Measurements from ENCODE around the gene IFRD2. TPM values are rescaled to one million over a fixed set of nuclear protein-coding genes. Genes with fewer than 3 reads are reported as not detected.

The IFRD2 gene
- total RNA-seq, 2 donors from 2014 or later = 56.6 to 70.9 TPM

DNA sequence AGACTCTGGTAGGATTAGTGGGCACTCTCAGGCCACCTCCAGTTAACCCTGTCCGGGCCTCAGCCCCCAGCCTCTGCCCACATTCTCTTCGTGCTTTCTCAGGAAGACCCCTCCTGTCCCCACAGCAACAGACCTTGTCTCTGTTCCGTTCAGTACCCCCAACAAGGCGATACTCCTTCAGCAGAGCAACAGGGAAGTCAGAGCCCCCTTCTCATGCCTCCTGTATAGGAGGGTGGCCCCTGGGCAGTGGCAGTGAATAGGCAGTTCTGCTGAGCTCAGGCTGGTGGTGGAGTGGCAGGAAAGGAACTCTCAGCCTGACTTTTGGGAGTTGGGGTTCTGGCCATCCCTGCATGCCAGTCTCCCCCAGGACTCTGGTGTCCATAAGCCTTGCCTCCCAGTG is 22.8 kb downstream of the IFRD2 start:
- no peak for DNase-seq
- Histone ChIP-seq H3K27ac (ENCODE audit: low read depth, low read length) (peak overlapping the region; percentile 16), H3K36me3 (ENCODE audit: control insufficient read depth, insufficient read depth, low read length) (no peaks in the 10 kb centered on the region), H3K4me3 (ENCODE audit: low read length) (no peak overlapping the region), H3K27me3 (ENCODE audit: control insufficient read depth, insufficient read depth, low read length, poor library complexity, severe bottlenecking) (peaks cover 16% of the 10 kb centered on the region), H3K9me3 (ENCODE audit: control insufficient read depth, low read length) (no peaks in the 10 kb centered on the region), H3K4me1 (ENCODE audit: control insufficient read depth, insufficient read depth, low read length) (peaks cover 9% of the 10 kb centered on the region), H3K9ac (ENCODE audit: extremely low read depth, low read length, poor library complexity, severe bottlenecking) (no peak overlapping the region)
- Mint-ChIP-seq H3K36me3 (ENCODE audit: low read depth) (no peaks in the 10 kb centered on the region), H3K27ac (peak overlapping the region; percentile 26), H3K4me3 (no peak overlapping the region), H3K4me1 (peaks cover 22% of the 10 kb centered on the region), H3K27me3 (ENCODE audit: insufficient read depth) (peaks cover 25% of the 10 kb centered on the region), H3K9me3 (no peaks in the 10 kb centered on the region)
- 80 to 82% methylated on average over 4 of the region's 4 CpGs for WGBS, 2 experiments (ENCODE audit: insufficient coverage in 1 of 2, insufficient read length in 1 of 2)
- TF ChIP-seq CTCF (conservative IDR thresholded peaks at IDR 0.05) = no peak

GRCh38 chr3:50268703-50269451 is 23.4 kb downstream of the IFRD2 start, which contains the start of gene SEMA3B:
TSS of gene SEMA3B (plus strand) at chr3:50269147. CDS start at chr3:50269241, 94 bp downstream.
- H3K4me3 Mint-ChIP-seq = no peak within 1 kb of the TSS
- WGBS, 2 experiments (ENCODE audit: insufficient coverage in 1 of 2, insufficient read length in 1 of 2) = 80 to 85% methylated on average over 6 to 21 of the region's 21 CpGs
- Histone ChIP-seq H3K9ac (ENCODE audit: extremely low read depth, low read length, poor library complexity, severe bottlenecking) (no peak within 1 kb of the TSS), H3K27me3 (ENCODE audit: control insufficient read depth, insufficient read depth, low read length, poor library complexity, severe bottlenecking) (peaks cover 10% of the 10 kb centered on the region), H3K4me3 (ENCODE audit: low read length) (no peak within 1 kb of the TSS), H3K27ac (ENCODE audit: low read depth, low read length) (peak within 1 kb of the TSS; percentile 16), H3K4me1 (ENCODE audit: control insufficient read depth, insufficient read depth, low read length) (peaks cover 9% of the 10 kb centered on the region), H3K36me3 (ENCODE audit: control insufficient read depth, insufficient read depth, low read length) (no peaks in the 10 kb centered on the region), H3K9me3 (ENCODE audit: control insufficient read depth, low read length) (no peaks in the 10 kb centered on the region)
- peaks cover 26% of the 10 kb centered on the region for H3K4me1 Mint-ChIP-seq
- H3K27ac Mint-ChIP-seq = peak within 1 kb of the TSS; percentile 26
- no peaks in the 10 kb centered on the region for H3K36me3 Mint-ChIP-seq (ENCODE audit: low read depth)
- peak; percentile 63 for DNase-seq
- no peak for TF ChIP-seq CTCF (conservative IDR thresholded peaks at IDR 0.05)
- H3K9me3 Mint-ChIP-seq = no peaks in the 10 kb centered on the region
- peaks cover 19% of the 10 kb centered on the region for H3K27me3 Mint-ChIP-seq (ENCODE audit: insufficient read depth)

GRCh38 chr3:50268276-50268675 is 24.0 kb downstream of the IFRD2 start:
- H3K27me3 Mint-ChIP-seq (ENCODE audit: insufficient read depth) = peaks cover 14% of the 10 kb centered on the region
- Histone ChIP-seq H3K4me3 (ENCODE audit: low read length) (no peak overlapping the region), H3K4me1 (ENCODE audit: control insufficient read depth, insufficient read depth, low read length) (peaks cover 9% of the 10 kb centered on the region), H3K9ac (ENCODE audit: extremely low read depth, low read length, poor library complexity, severe bottlenecking) (no peak overlapping the region), H3K36me3 (ENCODE audit: control insufficient read depth, insufficient read depth, low read length) (no peaks in the 10 kb centered on the region), H3K27me3 (ENCODE audit: control insufficient read depth, insufficient read depth, low read length, poor library complexity, severe bottlenecking) (peaks cover 4% of the 10 kb centered on the region), H3K27ac (ENCODE audit: low read depth, low read length) (no peak overlapping the region), H3K9me3 (ENCODE audit: control insufficient read depth, low read length) (no peaks in the 10 kb centered on the region)
- no peak overlapping the region for H3K27ac Mint-ChIP-seq
- H3K4me3 Mint-ChIP-seq = no peak overlapping the region
- H3K4me1 Mint-ChIP-seq = peaks cover 26% of the 10 kb centered on the region
- H3K36me3 Mint-ChIP-seq (ENCODE audit: low read depth) = no peaks in the 10 kb centered on the region
- DNase-seq = no peak
- no peaks in the 10 kb centered on the region for H3K9me3 Mint-ChIP-seq
- 85 to 94% methylated on average over 3 of the region's 3 CpGs for WGBS, 2 experiments (ENCODE audit: insufficient coverage in 1 of 2, insufficient read length in 1 of 2)
- TF ChIP-seq CTCF (conservative IDR thresholded peaks at IDR 0.05) = no peak
